ENCODE results near the gene PARVG.

- TF ChIP-seq REST (IDR thresholded peaks at IDR 0.05; ENCODE audit: insufficient read depth in 1 of 2, low read depth in 2 of 2, low read length in 2 of 2) (no peak), POLR2AphosphoS5 (IDR thresholded peaks at IDR 0.05; ENCODE audit: low read depth, low read length) (no peak), SIN3A (IDR thresholded peaks at IDR 0.05; ENCODE audit: borderline replicate concordance, insufficient read depth, low read length) (no peak), TAF1 (IDR thresholded peaks at IDR 0.05; ENCODE audit: borderline replicate concordance, insufficient read depth, low read length) (no peak), FOXP2 (optimal IDR thresholded peaks at IDR 0.05; ENCODE audit: borderline replicate concordance, extremely low read depth, extremely low read length, insufficient read depth) (no peak)
Observed at GRCh38 chr22:44164031-44164430, 16.7 kb upstream of the PARVG start.

Data from PFSK-1 (cell line).